ENCODE measurements around the gene PIP5K1C. TPM values are rescaled to one million over a fixed set of nuclear protein-coding genes. Genes with fewer than 3 reads are reported as not detected.

The PIP5K1C gene
- total and polyA plus RNA-seq, 2 donors (not counting 1 experiment from before 2014, with no cell fraction given), result 10.4 to 46.7 TPM

- Mint-ChIP-seq H3K4me3 (no peak overlapping the region), H3K9me3 (ENCODE audit: insufficient read depth) (no peaks in the 10 kb centered on the region), H3K27ac (no peak overlapping the region), H3K27me3 (no peaks in the 10 kb centered on the region), H3K4me1 (no peaks in the 10 kb centered on the region)
- Histone ChIP-seq H4K20me1 (ENCODE audit: control insufficient read depth, insufficient read depth, low read length, poor library complexity, severe bottlenecking) (no peaks in the 10 kb centered on the region), H3K4me2 (replicated peaks; ENCODE audit: low read depth, low read length, poor library complexity, severe bottlenecking) (no peak overlapping the region), H3K36me3 (replicated peaks in 1 of 2; ENCODE audit: control extremely low read depth in 1 of 2, control insufficient read depth in 1 of 2, extremely low read depth in 1 of 2, insufficient read depth in 2 of 2, low read length in 1 of 2) (no peaks in the 10 kb centered on the region), H3K9ac (ENCODE audit: low read length) (no peak overlapping the region), H3K4me3 (ENCODE audit: control extremely low read depth in 1 of 5, extremely low read depth in 1 of 5, insufficient read depth in 1 of 5, low read depth in 2 of 5, low read length in 4 of 5) (no peak overlapping the region), H3K27me3 (replicated peaks in 1 of 4; ENCODE audit: control extremely low read depth in 1 of 4, control insufficient read depth in 3 of 4, insufficient read depth in 4 of 4, low read length in 3 of 4) (no peaks in the 10 kb centered on the region), H3K79me2 (ENCODE audit: control insufficient read depth, insufficient read depth, low read length) (no peaks in the 10 kb centered on the region), H3K27ac (ENCODE audit: low read length in 2 of 2) (no peak overlapping the region), H3K9me3 (ENCODE audit: control extremely low read depth in 1 of 3, control insufficient read depth in 2 of 3, insufficient read depth in 1 of 3, low read length in 2 of 3) (peaks cover 0 to 7% (median 0%) of the 10 kb centered on the region in 3 donors), H2AFZ (ENCODE audit: insufficient read depth, low read depth, low read length, poor library complexity, severe bottlenecking) (no peak overlapping the region), H3K4me1 (ENCODE audit: control insufficient read depth in 2 of 2, insufficient read depth in 2 of 2, low read length in 2 of 2) (peaks cover 5 to 8% of the 10 kb centered on the region in 2 donors)
- TF ChIP-seq EZH2 (IDR thresholded peaks at IDR 0.05; ENCODE audit: borderline replicate concordance, insufficient read depth, low read depth, low read length, poor library complexity, severe bottlenecking), result no peak
- no peak for TF ChIP-seq CTCF (IDR thresholded peaks at IDR 0.05)
- DNase-seq (no peak), ATAC-seq (ENCODE audit: low read depth) (no peak)
- intact Hi-C loops (cut with micrococcal nuclease), result no loop called here
- ChIA-PET CTCF (no interaction called here), POLR2A (no interaction called here)
- 97% methylated on average over 28 of the region's 28 CpGs for WGBS (ENCODE audit: insufficient coverage)
Measured at GRCh38 chr19:3599776-3600187, 100.5 kb downstream of the PIP5K1C start.

- no peaks in the 10 kb centered on the region for H3K9me3 Mint-ChIP-seq (ENCODE audit: insufficient read depth)
- no peak overlapping the region for H3K27ac Mint-ChIP-seq
- Histone ChIP-seq H3K27ac (ENCODE audit: low read length in 2 of 2) (no peak overlapping the region), H3K79me2 (ENCODE audit: control insufficient read depth, insufficient read depth, low read length) (no peaks in the 10 kb centered on the region), H3K4me1 (ENCODE audit: control insufficient read depth in 2 of 2, insufficient read depth in 2 of 2, low read length in 2 of 2) (no peaks in the 10 kb centered on the region), H2AFZ (ENCODE audit: insufficient read depth, low read depth, low read length, poor library complexity, severe bottlenecking) (no peak overlapping the region), H3K9me3 (ENCODE audit: control extremely low read depth in 1 of 3, control insufficient read depth in 2 of 3, insufficient read depth in 1 of 3, low read length in 2 of 3) (peaks cover 0 to 14% (median 0%) of the 10 kb centered on the region in 3 donors), H3K4me3 (ENCODE audit: control extremely low read depth in 1 of 5, extremely low read depth in 1 of 5, insufficient read depth in 1 of 5, low read depth in 2 of 5, low read length in 4 of 5) (no peak overlapping the region), H3K36me3 (replicated peaks in 1 of 2; ENCODE audit: control extremely low read depth in 1 of 2, control insufficient read depth in 1 of 2, extremely low read depth in 1 of 2, insufficient read depth in 2 of 2, low read length in 1 of 2) (no peaks in the 10 kb centered on the region), H3K4me2 (replicated peaks; ENCODE audit: low read depth, low read length, poor library complexity, severe bottlenecking) (no peak overlapping the region), H3K9ac (ENCODE audit: low read length) (no peak overlapping the region), H4K20me1 (ENCODE audit: control insufficient read depth, insufficient read depth, low read length, poor library complexity, severe bottlenecking) (no peaks in the 10 kb centered on the region), H3K27me3 (replicated peaks in 1 of 4; ENCODE audit: control extremely low read depth in 1 of 4, control insufficient read depth in 3 of 4, insufficient read depth in 4 of 4, low read length in 3 of 4) (no peaks in the 10 kb centered on the region)
- no peak for TF ChIP-seq CTCF (IDR thresholded peaks at IDR 0.05)
- no peak overlapping the region for H3K4me3 Mint-ChIP-seq
- CTCF ChIA-PET, result interaction anchor here (0.7 to 0.9 kb wide), 2 partner anchors 11 to 101 kb away, joined by 3 read pairs; no protein-coding TSS in a partner anchor
- WGBS (ENCODE audit: insufficient coverage), result 95% methylated on average over 33 of the region's 34 CpGs
- intact Hi-C loops (cut with micrococcal nuclease), result no loop called here
- no peaks in the 10 kb centered on the region for H3K4me1 Mint-ChIP-seq
- ATAC-seq (ENCODE audit: low read depth) (no peak), DNase-seq (no peak)
- no peaks in the 10 kb centered on the region for H3K27me3 Mint-ChIP-seq
- POLR2A ChIA-PET, result interaction anchor here (0.5 kb wide), 1 partner anchor 103 kb away, joined by 3 read pairs; no protein-coding TSS in a partner anchor
Measured at GRCh38 chr19:3595521-3596061, 104.7 kb downstream of the PIP5K1C start.

Data from B cell (primary cell).